Neural cell (in vitro differentiated cells): Measurements from ENCODE around the gene UGCG.

Experiments
- EP300 ChIP-seq: fragments of 450-650 bp; conservative IDR thresholded peaks from 2 replicates; pipeline ENCODE4 v1.6.1; 2014; ENCODE audit warnings: antibody characterized with exemption, mild to moderate bottlenecking, moderate library complexity; ENCODE audit not compliant: poor library complexity, severe bottlenecking
- EZH2 ChIP-seq: fragments of 200-600, 300-800 bp; shearing (Covaris generic), sonication (generic); IDR thresholded peaks from 2 replicates; pipeline ENCODE4 v1.6.1; 2014; ENCODE audit warnings: antibody characterized with exemption, low read length, borderline replicate concordance, mild to moderate bottlenecking; ENCODE audit not compliant: insufficient read depth, poor library complexity, severe bottlenecking
- RAD21 ChIP-seq: fragments of 450-650 bp; conservative IDR thresholded peaks from 2 replicates; pipeline ENCODE4 v1.6.1; 2014; ENCODE audit warnings: antibody characterized with exemption, mild to moderate bottlenecking, moderate library complexity
- TF ChIP-seq, protein P1 (sequence below): fragments of 450-650 bp; IDR thresholded peaks from 2 replicates; pipeline ENCODE4 v1.5.1; 2014; ENCODE audit warnings: antibody characterized with exemption, mild to moderate bottlenecking, moderate library complexity; ENCODE audit not compliant: poor library complexity, severe bottlenecking
- TF ChIP-seq, protein P2 (sequence below): IDR thresholded peaks from 2 replicates; pipeline ENCODE4 v1.6.1; 2012; ENCODE audit warnings: borderline replicate concordance

DNA sequence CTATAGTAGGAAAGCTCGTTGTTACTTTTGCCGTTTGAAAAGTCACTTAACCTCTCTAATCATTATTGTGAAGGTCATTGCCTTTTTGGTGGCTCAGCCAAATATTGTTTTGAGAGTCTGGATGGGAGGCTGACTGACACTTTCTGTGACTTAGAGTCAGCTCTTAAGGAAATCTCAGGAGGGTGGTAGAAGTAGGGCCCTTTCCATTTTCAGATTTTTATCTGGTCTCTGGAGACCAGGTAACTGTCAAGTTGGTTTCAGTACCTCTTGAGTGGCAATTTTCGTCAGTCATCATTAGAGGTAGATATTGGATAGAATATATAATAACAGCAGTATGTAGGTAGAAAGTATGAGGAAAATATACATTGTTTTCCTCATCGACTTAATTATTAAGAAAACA is 23.3 kb downstream of the UGCG start:
- TF ChIP-seq EP300, result no peak
- TF ChIP-seq, protein P1, sequence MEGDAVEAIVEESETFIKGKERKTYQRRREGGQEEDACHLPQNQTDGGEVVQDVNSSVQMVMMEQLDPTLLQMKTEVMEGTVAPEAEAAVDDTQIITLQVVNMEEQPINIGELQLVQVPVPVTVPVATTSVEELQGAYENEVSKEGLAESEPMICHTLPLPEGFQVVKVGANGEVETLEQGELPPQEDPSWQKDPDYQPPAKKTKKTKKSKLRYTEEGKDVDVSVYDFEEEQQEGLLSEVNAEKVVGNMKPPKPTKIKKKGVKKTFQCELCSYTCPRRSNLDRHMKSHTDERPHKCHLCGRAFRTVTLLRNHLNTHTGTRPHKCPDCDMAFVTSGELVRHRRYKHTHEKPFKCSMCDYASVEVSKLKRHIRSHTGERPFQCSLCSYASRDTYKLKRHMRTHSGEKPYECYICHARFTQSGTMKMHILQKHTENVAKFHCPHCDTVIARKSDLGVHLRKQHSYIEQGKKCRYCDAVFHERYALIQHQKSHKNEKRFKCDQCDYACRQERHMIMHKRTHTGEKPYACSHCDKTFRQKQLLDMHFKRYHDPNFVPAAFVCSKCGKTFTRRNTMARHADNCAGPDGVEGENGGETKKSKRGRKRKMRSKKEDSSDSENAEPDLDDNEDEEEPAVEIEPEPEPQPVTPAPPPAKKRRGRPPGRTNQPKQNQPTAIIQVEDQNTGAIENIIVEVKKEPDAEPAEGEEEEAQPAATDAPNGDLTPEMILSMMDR, result no peak
- no peak for TF ChIP-seq RAD21
- TF ChIP-seq, protein P2, sequence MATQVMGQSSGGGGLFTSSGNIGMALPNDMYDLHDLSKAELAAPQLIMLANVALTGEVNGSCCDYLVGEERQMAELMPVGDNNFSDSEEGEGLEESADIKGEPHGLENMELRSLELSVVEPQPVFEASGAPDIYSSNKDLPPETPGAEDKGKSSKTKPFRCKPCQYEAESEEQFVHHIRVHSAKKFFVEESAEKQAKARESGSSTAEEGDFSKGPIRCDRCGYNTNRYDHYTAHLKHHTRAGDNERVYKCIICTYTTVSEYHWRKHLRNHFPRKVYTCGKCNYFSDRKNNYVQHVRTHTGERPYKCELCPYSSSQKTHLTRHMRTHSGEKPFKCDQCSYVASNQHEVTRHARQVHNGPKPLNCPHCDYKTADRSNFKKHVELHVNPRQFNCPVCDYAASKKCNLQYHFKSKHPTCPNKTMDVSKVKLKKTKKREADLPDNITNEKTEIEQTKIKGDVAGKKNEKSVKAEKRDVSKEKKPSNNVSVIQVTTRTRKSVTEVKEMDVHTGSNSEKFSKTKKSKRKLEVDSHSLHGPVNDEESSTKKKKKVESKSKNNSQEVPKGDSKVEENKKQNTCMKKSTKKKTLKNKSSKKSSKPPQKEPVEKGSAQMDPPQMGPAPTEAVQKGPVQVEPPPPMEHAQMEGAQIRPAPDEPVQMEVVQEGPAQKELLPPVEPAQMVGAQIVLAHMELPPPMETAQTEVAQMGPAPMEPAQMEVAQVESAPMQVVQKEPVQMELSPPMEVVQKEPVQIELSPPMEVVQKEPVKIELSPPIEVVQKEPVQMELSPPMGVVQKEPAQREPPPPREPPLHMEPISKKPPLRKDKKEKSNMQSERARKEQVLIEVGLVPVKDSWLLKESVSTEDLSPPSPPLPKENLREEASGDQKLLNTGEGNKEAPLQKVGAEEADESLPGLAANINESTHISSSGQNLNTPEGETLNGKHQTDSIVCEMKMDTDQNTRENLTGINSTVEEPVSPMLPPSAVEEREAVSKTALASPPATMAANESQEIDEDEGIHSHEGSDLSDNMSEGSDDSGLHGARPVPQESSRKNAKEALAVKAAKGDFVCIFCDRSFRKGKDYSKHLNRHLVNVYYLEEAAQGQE, result no peak
- TF ChIP-seq EZH2, result no peak
